ENCODE data around the gene TRIM67.

The TRIM67 gene

GRCh38 chr1:231236938-231237337 lies 75.1 kb downstream of the TRIM67 start:
- DNase-seq = no peak

GRCh38 chr1:231238298-231238697 lies 76.4 kb downstream of the TRIM67 start:
- DNase-seq = no peak

- no peak for DNase-seq
These were observed 78.6 kb downstream of the TRIM67 start for GRCh38 chr1:231240531-231240882.

DNA sequence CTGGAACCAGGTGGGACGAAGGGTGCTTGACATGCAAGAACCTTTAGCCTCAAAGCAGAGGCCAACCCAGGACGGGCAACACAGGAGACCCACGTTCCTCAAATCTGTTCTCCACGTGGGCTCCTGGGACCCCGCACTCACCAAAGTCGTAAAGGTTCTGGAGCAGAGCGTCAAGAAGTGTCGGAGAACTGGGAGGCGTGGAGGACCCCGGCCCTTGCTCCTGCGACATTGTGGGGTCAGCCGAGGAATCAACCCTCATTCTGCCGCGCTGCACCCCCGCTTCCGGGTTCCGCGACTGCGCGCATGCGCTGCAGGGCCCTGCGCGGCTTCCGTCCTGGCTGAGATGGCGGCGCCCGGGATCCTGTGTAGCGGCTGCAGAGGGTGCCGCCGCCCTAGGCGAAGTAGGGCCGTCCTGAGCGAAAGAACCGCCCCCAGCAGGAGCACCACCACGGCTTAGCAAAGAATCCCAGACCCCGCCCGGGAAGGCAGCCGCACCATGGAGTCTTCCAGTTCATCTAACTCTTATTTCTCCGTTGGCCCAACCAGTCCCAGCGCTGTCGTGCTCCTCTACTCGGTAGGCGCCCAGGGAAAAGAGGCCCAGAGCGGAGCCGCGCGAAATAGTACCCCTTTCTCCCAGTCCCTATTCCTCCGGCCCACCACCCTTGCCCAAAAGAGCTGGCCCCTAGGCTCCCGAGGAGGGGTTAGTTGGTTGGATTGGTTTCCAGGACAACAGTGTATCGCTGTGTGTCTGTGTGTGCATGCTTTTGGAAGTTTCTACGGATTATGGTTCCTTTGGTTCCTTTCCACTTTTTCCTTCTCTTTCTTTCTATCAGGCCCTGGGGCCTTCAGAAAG lies 79.3 kb downstream of the TRIM67 start, which contains the start of gene GNPAT:
TSS of gene GNPAT (plus strand) at position 330 of the 853 bp plus-strand sequence. CDS start at position 497, 167 bp downstream.
- peak; percentile 90 for DNase-seq

DNA sequence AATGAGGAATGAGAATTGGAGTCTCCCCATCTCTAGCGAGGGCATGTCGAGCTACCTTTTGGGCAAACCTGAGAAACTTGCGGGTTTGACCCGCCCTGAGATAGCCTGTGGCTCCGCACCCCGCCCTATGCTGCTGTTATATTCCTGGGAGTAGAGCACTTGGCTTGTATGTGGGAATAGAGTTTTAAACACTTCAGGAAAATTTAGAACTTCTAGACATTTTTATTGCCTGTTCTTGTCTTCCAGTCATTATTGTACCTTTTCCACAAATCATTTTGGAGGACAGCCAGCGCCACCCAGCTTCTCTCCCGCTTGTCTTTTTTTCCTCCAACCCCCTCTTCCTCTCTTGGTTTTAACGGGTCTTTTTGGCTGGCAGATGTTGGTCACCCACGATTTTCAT lies 79.9 kb downstream of the TRIM67 start:
- DNase-seq = peak; percentile 56

- DNase-seq = no peak
These were observed 80.8 kb downstream of the TRIM67 start for GRCh38 chr1:231242516-231243198.

DNA sequence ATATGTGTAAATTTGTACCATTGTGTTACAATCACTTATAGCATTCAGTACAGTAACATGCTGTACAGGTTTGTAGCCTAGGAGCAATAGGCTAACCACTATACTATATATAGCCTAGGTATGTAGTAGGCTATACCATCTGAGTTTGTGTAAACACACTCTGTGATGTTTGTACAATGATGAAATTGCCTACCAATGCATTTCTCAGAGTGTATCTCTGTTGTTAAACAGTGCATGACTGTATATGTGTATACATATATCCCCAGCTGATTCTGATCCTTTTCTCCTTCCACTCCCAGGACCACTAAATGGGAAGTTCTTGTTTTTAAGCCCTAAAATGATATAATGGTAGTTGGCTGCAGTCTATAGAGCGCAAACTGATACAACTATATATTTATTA lies 86.9 kb downstream of the TRIM67 start:
- no peak for DNase-seq

- DNase-seq = no peak
These were observed 90.5 kb downstream of the TRIM67 start for GRCh38 chr1:231252336-231252735.

DNA sequence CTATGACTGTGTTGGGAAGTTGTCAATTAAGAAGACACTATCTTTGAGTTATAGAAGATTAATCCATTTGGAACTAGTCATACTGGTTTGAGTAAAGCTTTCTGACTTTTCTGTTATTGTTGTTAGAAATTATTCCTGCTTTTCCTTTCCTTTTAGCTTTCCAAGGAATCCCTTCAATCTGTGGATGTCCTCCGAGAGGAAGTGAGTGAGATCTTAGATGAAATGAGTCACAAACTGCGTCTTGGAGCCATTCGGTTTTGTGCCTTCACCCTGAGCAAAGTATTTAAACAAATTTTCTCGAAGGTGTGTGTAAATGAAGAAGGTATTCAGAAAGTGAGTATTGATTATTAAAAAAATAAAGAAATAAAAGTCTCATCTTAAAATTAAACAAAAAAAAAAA lies 98.5 kb downstream of the TRIM67 start:
- DNase-seq = no peak

GRCh38 chr1:231264642-231265041 lies 102.8 kb downstream of the TRIM67 start:
- DNase-seq = no peak

- no peak for DNase-seq
These were observed 103.5 kb downstream of the TRIM67 start for GRCh38 chr1:231265379-231265778.

DNA sequence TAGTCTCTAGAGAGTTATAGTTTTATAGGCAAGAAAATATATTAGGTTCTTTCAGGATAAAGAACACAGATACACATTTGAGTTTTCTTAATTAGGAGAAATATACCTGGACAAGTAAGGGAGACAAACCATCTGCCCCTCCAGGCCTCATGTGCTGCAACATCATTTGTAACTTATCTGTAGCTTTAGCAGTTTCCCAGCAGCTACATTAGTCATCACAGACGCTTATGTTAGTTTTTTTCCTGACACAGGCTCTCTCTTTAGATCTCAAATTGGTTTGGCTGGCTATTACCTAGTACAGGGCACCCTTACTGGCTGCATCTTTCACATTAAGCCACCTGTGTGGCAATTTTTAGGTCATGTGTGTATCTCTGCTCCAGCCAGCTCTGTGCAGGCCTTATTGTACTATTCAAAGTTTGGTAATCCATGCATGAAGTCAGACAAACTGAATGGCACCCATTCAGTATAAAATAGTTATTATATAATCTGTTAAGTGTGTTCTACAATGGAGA lies 105.0 kb downstream of the TRIM67 start:
- no peak for DNase-seq
